Ectodermal cell (in vitro differentiated cells): ENCODE measurements around the gene ITGA11.

Source experiments
- H3K27ac ChIP-seq: 2 replicates; pipeline ENCODE4 v1.7.0; 2013; ENCODE audit warnings: mild to moderate bottlenecking, low read depth, low read length; ENCODE audit not compliant: insufficient read depth, poor library complexity, severe bottlenecking
- H3K27me3 ChIP-seq: 2 replicates; pipeline ENCODE4 v1.7.0; 2013; ENCODE audit warnings: mild to moderate bottlenecking, low read length; ENCODE audit not compliant: insufficient read depth, control insufficient read depth, poor library complexity, severe bottlenecking
- H3K36me3 ChIP-seq: one replicate; pipeline ENCODE4 v1.7.0; 2013; ENCODE audit warnings: low read length; ENCODE audit not compliant: control insufficient read depth, insufficient read depth
- H3K4me1 ChIP-seq: one replicate; pipeline ENCODE4 v1.7.0; 2013; ENCODE audit warnings: low read length; ENCODE audit not compliant: control insufficient read depth, insufficient read depth
- H3K4me3 ChIP-seq: 2 replicates; pipeline ENCODE4 v1.7.0; 2013; ENCODE audit warnings: low read depth, low read length, control low read depth; ENCODE audit not compliant: insufficient read depth
- H3K9me3 ChIP-seq: 2 replicates; pipeline ENCODE4 v1.7.0; 2013; ENCODE audit warnings: mild to moderate bottlenecking, low read length, moderate library complexity; ENCODE audit not compliant: control insufficient read depth
- WGBS, 2 experiments: methylation state at CpG; one replicate each; pipeline ENCODE4 v1.1.7; 2013; ENCODE audit warnings: missing lambda C conversion rate in 2 of 2; 5-methylcytosine and 5-hydroxymethylcytosine counted together

Gene ITGA11

GRCh38 chr15:68447976-68448755 lies 16.2 kb upstream of the ITGA11 start:
- Histone ChIP-seq H3K4me3 (no peak overlapping the region), H3K27ac (no peak overlapping the region)

GRCh38 chr15:68447209-68447608 lies 15.2 kb upstream of the ITGA11 start:
- no peaks in the 10 kb centered on the region for H3K36me3 ChIP-seq
- H3K9me3 ChIP-seq, result no peaks in the 10 kb centered on the region
- H3K27me3 ChIP-seq, result no peaks in the 10 kb centered on the region
- no peaks in the 10 kb centered on the region for H3K4me1 ChIP-seq
- no peak overlapping the region for H3K4me3 ChIP-seq
- WGBS, 2 experiments, result 92 to 97% methylated on average over 3 of the region's 3 CpGs
- H3K27ac ChIP-seq, result no peak overlapping the region

More at GRCh38 chr15:68447976-68448755, 16.2 kb upstream of the ITGA11 start:
- Histone ChIP-seq H3K4me1 (no peaks in the 10 kb centered on the region), H3K27me3 (no peaks in the 10 kb centered on the region), H3K36me3 (no peaks in the 10 kb centered on the region), H3K9me3 (no peaks in the 10 kb centered on the region)
- WGBS, 2 experiments, result 46 to 48% methylated on average over 2 of the region's 2 CpGs

GRCh38 chr15:68445351-68445750 lies 13.4 kb upstream of the ITGA11 start:
- 72 to 74% methylated on average over 2 of the region's 2 CpGs for WGBS, 2 experiments
- Histone ChIP-seq H3K27me3 (no peaks in the 10 kb centered on the region), H3K36me3 (no peaks in the 10 kb centered on the region), H3K9me3 (no peaks in the 10 kb centered on the region), H3K4me3 (no peak overlapping the region), H3K4me1 (no peaks in the 10 kb centered on the region), H3K27ac (no peak overlapping the region)

GRCh38 chr15:68444336-68444735 lies 12.4 kb upstream of the ITGA11 start:
- H3K4me1 ChIP-seq, result no peaks in the 10 kb centered on the region
- H3K9me3 ChIP-seq, result no peaks in the 10 kb centered on the region
- no peak overlapping the region for H3K4me3 ChIP-seq
- no peak overlapping the region for H3K27ac ChIP-seq
- H3K36me3 ChIP-seq, result no peaks in the 10 kb centered on the region
- no peaks in the 10 kb centered on the region for H3K27me3 ChIP-seq

GRCh38 chr15:68442903-68443302 lies 10.9 kb upstream of the ITGA11 start:
- Histone ChIP-seq H3K27ac (no peak overlapping the region), H3K4me1 (no peaks in the 10 kb centered on the region), H3K4me3 (no peak overlapping the region), H3K27me3 (no peaks in the 10 kb centered on the region), H3K9me3 (no peaks in the 10 kb centered on the region), H3K36me3 (no peaks in the 10 kb centered on the region)
- WGBS, 2 experiments, result 95 to 96% methylated on average over 2 of the region's 2 CpGs

GRCh38 chr15:68442041-68442440 lies 10.1 kb upstream of the ITGA11 start:
- no peak overlapping the region for H3K4me3 ChIP-seq
- 94 to 97% methylated on average over 4 of the region's 4 CpGs for WGBS, 2 experiments
- H3K9me3 ChIP-seq, result no peaks in the 10 kb centered on the region
- no peaks in the 10 kb centered on the region for H3K27me3 ChIP-seq
- H3K27ac ChIP-seq, result no peak overlapping the region
- no peaks in the 10 kb centered on the region for H3K36me3 ChIP-seq
- no peaks in the 10 kb centered on the region for H3K4me1 ChIP-seq

GRCh38 chr15:68441045-68441743 lies 9.2 kb upstream of the ITGA11 start:
- Histone ChIP-seq H3K9me3 (no peaks in the 10 kb centered on the region), H3K27me3 (no peaks in the 10 kb centered on the region), H3K27ac (no peak overlapping the region), H3K36me3 (no peaks in the 10 kb centered on the region), H3K4me3 (no peak overlapping the region), H3K4me1 (no peaks in the 10 kb centered on the region)
- 62 to 68% methylated on average over 3 of the region's 3 CpGs for WGBS, 2 experiments

- Histone ChIP-seq H3K4me3 (no peak overlapping the region), H3K4me1 (no peaks in the 10 kb centered on the region), H3K9me3 (no peaks in the 10 kb centered on the region), H3K36me3 (no peaks in the 10 kb centered on the region), H3K27ac (no peak overlapping the region), H3K27me3 (peaks cover under 1% of the 10 kb centered on the region)
- 85 to 96% methylated on average over 1 of the region's 1 CpG for WGBS, 2 experiments
These were observed 8.2 kb upstream of the ITGA11 start for GRCh38 chr15:68440136-68440535.

GRCh38 chr15:68439506-68439905 lies 7.5 kb upstream of the ITGA11 start:
- Histone ChIP-seq H3K36me3 (no peaks in the 10 kb centered on the region), H3K9me3 (no peaks in the 10 kb centered on the region), H3K4me1 (no peaks in the 10 kb centered on the region), H3K27ac (no peak overlapping the region), H3K4me3 (no peak overlapping the region), H3K27me3 (peaks cover 6% of the 10 kb centered on the region)
- 74 to 77% methylated on average over 5 of the region's 5 CpGs for WGBS, 2 experiments

- Histone ChIP-seq H3K36me3 (no peaks in the 10 kb centered on the region), H3K27me3 (peaks cover 33% of the 10 kb centered on the region), H3K4me3 (no peak overlapping the region), H3K27ac (no peak overlapping the region), H3K4me1 (peaks cover 3% of the 10 kb centered on the region), H3K9me3 (no peaks in the 10 kb centered on the region)
- WGBS, 2 experiments, result 70 to 83% methylated on average over 1 of the region's 1 CpG
These were observed 4.7 kb upstream of the ITGA11 start for GRCh38 chr15:68436680-68437079.
